ENCODE results near the gene SLC25A22.

The SLC25A22 gene

GRCh38 chr11:834371-835316 lies 36.6 kb upstream of the SLC25A22 start:
- peak in 2 of 10 donors; percentile 65 to 92 for DNase-seq
- intact Hi-C loops (cut with DNase I), result no loop called here

- DNase-seq, result no peak
- intact Hi-C loops (cut with DNase I), result no loop called here
Measured at GRCh38 chr11:833849-834311, 35.8 kb upstream of the SLC25A22 start.

- intact Hi-C loops (cut with DNase I), result no loop called here
- no peak for DNase-seq
Measured at GRCh38 chr11:833114-833791, 35.2 kb upstream of the SLC25A22 start.

GRCh38 chr11:832529-833113 lies 34.5 kb upstream of the SLC25A22 start, which contains the start of gene CD151:
Gene CD151 (plus strand): TSS chr11:832952. CDS start chr11:836070, 3,118 bp downstream.
- intact Hi-C loops (cut with DNase I), result no loop called here
- DNase-seq, result no peak

GRCh38 chr11:831961-832528 lies 34.0 kb upstream of the SLC25A22 start:
- no peak for DNase-seq
- intact Hi-C loops (cut with DNase I), result no loop called here

- DNase-seq, result no peak
- intact Hi-C loops (cut with DNase I), result no loop called here
Measured at GRCh38 chr11:831118-831864, 33.2 kb upstream of the SLC25A22 start.

GRCh38 chr11:830295-831117 lies 32.4 kb upstream of the SLC25A22 start:
- peak in 1 of 10 donors; percentile 53 for DNase-seq

GRCh38 chr11:829847-830294 lies 31.8 kb upstream of the SLC25A22 start:
- no peak for DNase-seq
- intact Hi-C loops (cut with DNase I), result no loop called here

More at GRCh38 chr11:830295-831117, 32.4 kb upstream of the SLC25A22 start:
- intact Hi-C loops (cut with DNase I), result no loop called here

- no peak for DNase-seq
- intact Hi-C loops (cut with DNase I), result no loop called here
Measured at GRCh38 chr11:829176-829846, 31.2 kb upstream of the SLC25A22 start.

GRCh38 chr11:828506-829175 lies 30.6 kb upstream of the SLC25A22 start:
- intact Hi-C loops (cut with DNase I), result no loop called here
- no peak for DNase-seq

- DNase-seq, result no peak
- intact Hi-C loops (cut with DNase I), result no loop called here
Measured at GRCh38 chr11:827897-828192, 29.8 kb upstream of the SLC25A22 start, which contains the start of gene CRACR2B. Gene CRACR2B (plus strand): TSS chr11:827919. CDS start chr11:828608, 689 bp downstream.

GRCh38 chr11:827146-827896 lies 29.2 kb upstream of the SLC25A22 start:
- intact Hi-C loops (cut with DNase I), result no loop called here
- no peak for DNase-seq

- intact Hi-C loops (cut with DNase I), result no loop called here
- DNase-seq, result no peak
Measured at GRCh38 chr11:826836-827145, 28.7 kb upstream of the SLC25A22 start.

- DNase-seq, result no peak
- intact Hi-C loops (cut with DNase I), result no loop called here
Measured at GRCh38 chr11:826227-826621, 28.1 kb upstream of the SLC25A22 start.

GRCh38 chr11:825366-826226 lies 27.5 kb upstream of the SLC25A22 start:
- no peak for DNase-seq
- intact Hi-C loops (cut with DNase I), result no loop called here

GRCh38 chr11:824942-825341 lies 26.9 kb upstream of the SLC25A22 start:
- intact Hi-C loops (cut with DNase I), result no loop called here
- no peak for DNase-seq

All from posterior cingulate gyrus (tissue), 11 donors.